ENCODE measurements around the gene ADCY5. TPM values are rescaled to one million over a fixed set of nuclear protein-coding genes. Genes with fewer than 3 reads are reported as not detected.
A peak's percentile ranks its signal among the peaks of the same experiment; 100 is the strongest.

ADCY5 gene
- polyA plus RNA-seq, 4 donors = 0.67 to 6.9 (median 5.0) TPM

DNA sequence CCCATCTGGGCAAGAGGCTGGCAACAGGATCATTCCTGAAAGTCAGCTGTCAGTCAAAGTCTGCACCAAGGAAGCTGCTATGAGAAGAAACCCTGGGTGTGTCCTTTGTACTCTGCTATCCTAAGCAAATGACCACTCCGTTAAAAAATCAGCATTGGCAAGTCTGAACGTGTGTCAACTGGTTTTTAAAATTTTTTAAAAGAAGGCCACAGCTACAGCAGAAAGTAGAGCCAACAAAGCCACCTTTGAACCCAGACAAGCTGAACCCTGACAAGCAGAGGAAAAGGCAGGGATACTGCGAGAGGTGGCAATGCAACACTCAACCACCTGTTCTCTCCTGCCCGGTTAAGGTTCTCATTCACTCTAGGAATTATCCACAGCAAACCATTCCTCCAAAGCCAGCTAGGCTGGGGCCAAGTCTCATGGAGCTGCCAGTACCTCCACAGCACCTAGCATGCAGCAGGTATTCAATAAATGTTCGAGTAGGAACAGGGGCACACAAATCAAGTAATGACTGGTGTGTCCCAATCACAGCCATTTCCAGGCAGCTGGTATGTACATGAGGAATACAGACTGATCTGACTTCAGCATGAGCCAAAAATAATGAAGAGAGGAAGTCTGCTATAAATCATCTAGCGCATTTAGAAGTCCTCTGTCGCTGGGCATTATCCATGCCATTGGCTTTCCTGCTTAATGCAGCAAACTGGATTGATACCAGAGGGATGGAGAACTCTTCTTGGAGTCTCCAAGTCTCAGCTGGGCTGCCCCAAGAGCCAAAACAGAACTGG, 76.0 kb downstream of the ADCY5 start:
- H3K27me3 ChIP-seq (ENCODE audit: control insufficient read depth in 3 of 3, insufficient read depth in 3 of 3, low read length in 3 of 3) = no peaks in the 10 kb centered on the region
- DNase-seq = no peak
- FAIRE-seq = no peak
- no peak overlapping the region for H3K27ac ChIP-seq (ENCODE audit: low read depth in 1 of 3, low read length in 2 of 3)
- 49 to 61% (median 56%) methylated on average over 7 of the region's 7 CpGs for WGBS, 3 donors
- peaks cover 0 to 4% (median 0%) of the 10 kb centered on the region in 3 donors for H3K4me1 ChIP-seq (ENCODE audit: control insufficient read depth in 3 of 3, insufficient read depth in 2 of 3, low read depth in 1 of 3, low read length in 2 of 3)
- no peak overlapping the region for H3K4me3 ChIP-seq (ENCODE audit: low read depth in 1 of 3, low read length in 3 of 3)
- peaks cover 0 to 9% of the 10 kb centered on the region in 2 donors for H3K9me3 ChIP-seq (ENCODE audit: control insufficient read depth in 2 of 2, insufficient read depth in 1 of 2, low read depth in 1 of 2, low read length in 1 of 2)
- no peaks in the 10 kb centered on the region for H3K36me3 ChIP-seq (ENCODE audit: control insufficient read depth in 3 of 3, insufficient read depth in 2 of 3, low read depth in 1 of 3, low read length in 3 of 3)

DNA sequence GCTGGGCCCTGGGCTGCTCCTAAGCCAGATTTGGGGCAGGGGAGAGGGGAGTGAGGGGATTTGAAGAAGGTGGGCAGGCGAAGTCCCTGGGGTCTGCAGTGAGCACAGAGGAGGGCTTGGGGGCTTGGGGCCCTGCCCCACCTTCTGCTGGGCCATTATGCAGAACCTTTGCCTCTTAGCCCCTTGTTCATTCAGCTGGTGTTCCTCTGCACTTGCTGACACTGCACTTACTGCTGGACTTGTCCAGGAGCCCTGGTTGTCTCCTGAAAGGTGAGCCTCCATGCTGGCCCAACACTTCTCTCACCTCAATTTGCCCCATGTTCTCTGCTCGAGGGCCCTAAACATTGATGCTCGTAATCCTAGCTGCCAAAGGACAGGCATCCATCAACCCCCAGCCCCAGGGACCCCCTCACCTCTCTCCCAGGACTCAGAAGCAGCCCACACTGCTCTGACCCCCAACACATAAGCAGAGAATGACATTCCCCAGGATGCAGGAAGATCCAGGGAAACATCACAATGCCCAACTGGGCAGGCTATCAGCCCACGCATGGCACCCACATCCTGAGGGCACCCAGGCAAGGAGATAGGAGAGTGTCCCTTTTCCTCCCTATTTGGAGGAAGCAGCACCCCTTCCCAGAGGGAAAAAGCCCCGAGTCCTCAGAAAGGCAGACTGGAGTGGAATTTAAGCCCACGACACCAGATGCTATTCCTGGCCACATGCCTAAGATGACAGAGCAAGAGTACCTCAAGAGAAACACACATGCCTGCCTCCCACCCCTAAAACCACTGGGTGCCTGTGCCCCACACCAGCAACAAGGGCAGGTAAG, 76.8 kb downstream of the ADCY5 start:
- H3K27ac ChIP-seq (ENCODE audit: low read depth in 1 of 3, low read length in 2 of 3) = no peak overlapping the region
- H3K4me1 ChIP-seq (ENCODE audit: control insufficient read depth in 3 of 3, insufficient read depth in 2 of 3, low read depth in 1 of 3, low read length in 2 of 3) = peaks cover 0 to 4% (median 0%) of the 10 kb centered on the region in 3 donors
- no peaks in the 10 kb centered on the region for H3K36me3 ChIP-seq (ENCODE audit: control insufficient read depth in 3 of 3, insufficient read depth in 2 of 3, low read depth in 1 of 3, low read length in 3 of 3)
- FAIRE-seq = no peak
- H3K27me3 ChIP-seq (ENCODE audit: control insufficient read depth in 3 of 3, insufficient read depth in 3 of 3, low read length in 3 of 3) = no peaks in the 10 kb centered on the region
- 61 to 71% (median 64%) methylated on average over 6 of the region's 6 CpGs for WGBS, 3 donors
- H3K4me3 ChIP-seq (ENCODE audit: low read depth in 1 of 3, low read length in 3 of 3) = no peak overlapping the region
- peaks cover 0 to 9% of the 10 kb centered on the region in 2 donors for H3K9me3 ChIP-seq (ENCODE audit: control insufficient read depth in 2 of 2, insufficient read depth in 1 of 2, low read depth in 1 of 2, low read length in 1 of 2)
- DNase-seq = no peak

DNA sequence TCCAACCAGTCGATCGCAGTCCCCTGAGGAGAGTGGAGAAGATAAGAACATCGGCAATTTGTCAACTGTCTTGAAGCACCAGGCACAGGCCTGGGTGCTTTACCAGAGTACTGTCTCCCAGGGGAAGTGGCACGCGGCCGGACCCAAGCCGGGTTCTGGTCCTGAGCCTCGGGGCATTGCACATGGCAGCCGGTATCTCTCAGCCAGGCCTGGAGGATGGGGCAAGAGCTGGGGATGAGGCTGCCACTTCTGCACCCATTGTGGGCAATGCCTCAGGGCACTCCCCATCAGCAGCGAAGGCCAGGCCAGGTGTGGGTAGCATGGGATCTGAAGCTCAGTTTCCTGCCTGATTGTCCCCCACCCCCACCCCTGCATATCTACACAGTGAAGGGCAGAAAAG, 77.5 kb downstream of the ADCY5 start:
- Histone ChIP-seq H3K27ac (ENCODE audit: low read depth in 1 of 3, low read length in 2 of 3) (no peak overlapping the region), H3K27me3 (ENCODE audit: control insufficient read depth in 3 of 3, insufficient read depth in 3 of 3, low read length in 3 of 3) (no peaks in the 10 kb centered on the region), H3K4me1 (ENCODE audit: control insufficient read depth in 3 of 3, insufficient read depth in 2 of 3, low read depth in 1 of 3, low read length in 2 of 3) (no peaks in the 10 kb centered on the region), H3K4me3 (ENCODE audit: low read depth in 1 of 3, low read length in 3 of 3) (no peak overlapping the region), H3K36me3 (ENCODE audit: control insufficient read depth in 3 of 3, insufficient read depth in 2 of 3, low read depth in 1 of 3, low read length in 3 of 3) (no peaks in the 10 kb centered on the region), H3K9me3 (ENCODE audit: control insufficient read depth in 2 of 2, insufficient read depth in 1 of 2, low read depth in 1 of 2, low read length in 1 of 2) (peaks cover 0 to 9% of the 10 kb centered on the region in 2 donors)
- FAIRE-seq = no peak
- no peak for DNase-seq
- 85 to 90% (median 86%) methylated on average over 10 of the region's 10 CpGs for WGBS, 3 donors

DNA sequence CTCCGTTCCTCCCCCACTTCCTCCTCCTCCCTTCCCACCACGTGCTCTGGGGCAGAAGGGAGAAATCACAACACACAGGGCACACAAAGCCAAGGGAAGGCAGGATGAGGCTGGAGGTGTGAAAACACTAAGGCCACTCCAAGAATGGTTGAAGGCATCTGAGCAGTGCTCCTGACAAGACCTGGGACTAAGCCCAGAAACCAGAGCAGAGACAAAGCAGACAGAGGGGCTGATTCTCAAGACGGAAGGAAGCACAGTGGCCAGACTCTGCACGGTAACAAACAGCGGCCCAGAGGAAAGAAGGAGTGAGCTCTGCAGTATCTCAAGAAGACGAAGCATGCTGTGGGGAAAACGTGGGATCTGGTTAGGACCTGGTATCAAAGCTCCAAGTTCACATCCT, 78.1 kb downstream of the ADCY5 start:
- FAIRE-seq = no peak
- DNase-seq = no peak
- H3K27me3 ChIP-seq (ENCODE audit: control insufficient read depth in 3 of 3, insufficient read depth in 3 of 3, low read length in 3 of 3) = no peaks in the 10 kb centered on the region
- H3K4me3 ChIP-seq (ENCODE audit: low read depth in 1 of 3, low read length in 3 of 3) = no peak overlapping the region
- H3K27ac ChIP-seq (ENCODE audit: low read depth in 1 of 3, low read length in 2 of 3) = no peak overlapping the region
- H3K4me1 ChIP-seq (ENCODE audit: control insufficient read depth in 3 of 3, insufficient read depth in 2 of 3, low read depth in 1 of 3, low read length in 2 of 3) = no peaks in the 10 kb centered on the region
- no peaks in the 10 kb centered on the region for H3K36me3 ChIP-seq (ENCODE audit: control insufficient read depth in 3 of 3, insufficient read depth in 2 of 3, low read depth in 1 of 3, low read length in 3 of 3)
- peaks cover 0 to 9% of the 10 kb centered on the region in 2 donors for H3K9me3 ChIP-seq (ENCODE audit: control insufficient read depth in 2 of 2, insufficient read depth in 1 of 2, low read depth in 1 of 2, low read length in 1 of 2)
- WGBS, 3 donors = 62 to 65% (median 62%) methylated on average over 7 of the region's 7 CpGs

DNA sequence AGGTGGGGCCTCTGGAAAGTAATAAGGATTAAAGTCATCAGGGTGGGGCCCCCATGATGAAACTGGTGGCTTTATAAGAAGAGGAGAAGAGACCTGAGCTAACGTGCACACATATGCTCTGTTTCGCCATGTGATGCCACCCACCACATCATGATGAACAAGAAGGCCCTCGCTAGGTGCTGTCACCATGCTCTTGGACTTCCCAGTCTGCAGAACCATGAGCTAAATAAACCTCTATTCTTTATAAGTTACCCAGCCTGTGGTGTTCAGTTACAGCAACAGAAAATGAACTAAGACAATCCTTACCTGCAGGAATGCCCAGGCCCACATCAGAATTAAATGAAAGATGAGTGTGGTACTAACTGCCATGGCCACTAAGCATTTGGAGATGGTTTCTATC, 79.8 kb downstream of the ADCY5 start:
- no peak for FAIRE-seq
- DNase-seq = no peak
- Histone ChIP-seq H3K4me3 (ENCODE audit: low read depth in 1 of 3, low read length in 3 of 3) (no peak overlapping the region), H3K27ac (ENCODE audit: low read depth in 1 of 3, low read length in 2 of 3) (no peak overlapping the region), H3K27me3 (ENCODE audit: control insufficient read depth in 3 of 3, insufficient read depth in 3 of 3, low read length in 3 of 3) (no peaks in the 10 kb centered on the region), H3K9me3 (ENCODE audit: control insufficient read depth in 2 of 2, insufficient read depth in 1 of 2, low read depth in 1 of 2, low read length in 1 of 2) (peaks cover 0 to 9% of the 10 kb centered on the region in 2 donors), H3K4me1 (ENCODE audit: control insufficient read depth in 3 of 3, insufficient read depth in 2 of 3, low read depth in 1 of 3, low read length in 2 of 3) (no peaks in the 10 kb centered on the region), H3K36me3 (ENCODE audit: control insufficient read depth in 3 of 3, insufficient read depth in 2 of 3, low read depth in 1 of 3, low read length in 3 of 3) (no peaks in the 10 kb centered on the region)
- WGBS, 3 donors = 96 to 98% (median 97%) methylated on average over 3 of the region's 3 CpGs

DNA sequence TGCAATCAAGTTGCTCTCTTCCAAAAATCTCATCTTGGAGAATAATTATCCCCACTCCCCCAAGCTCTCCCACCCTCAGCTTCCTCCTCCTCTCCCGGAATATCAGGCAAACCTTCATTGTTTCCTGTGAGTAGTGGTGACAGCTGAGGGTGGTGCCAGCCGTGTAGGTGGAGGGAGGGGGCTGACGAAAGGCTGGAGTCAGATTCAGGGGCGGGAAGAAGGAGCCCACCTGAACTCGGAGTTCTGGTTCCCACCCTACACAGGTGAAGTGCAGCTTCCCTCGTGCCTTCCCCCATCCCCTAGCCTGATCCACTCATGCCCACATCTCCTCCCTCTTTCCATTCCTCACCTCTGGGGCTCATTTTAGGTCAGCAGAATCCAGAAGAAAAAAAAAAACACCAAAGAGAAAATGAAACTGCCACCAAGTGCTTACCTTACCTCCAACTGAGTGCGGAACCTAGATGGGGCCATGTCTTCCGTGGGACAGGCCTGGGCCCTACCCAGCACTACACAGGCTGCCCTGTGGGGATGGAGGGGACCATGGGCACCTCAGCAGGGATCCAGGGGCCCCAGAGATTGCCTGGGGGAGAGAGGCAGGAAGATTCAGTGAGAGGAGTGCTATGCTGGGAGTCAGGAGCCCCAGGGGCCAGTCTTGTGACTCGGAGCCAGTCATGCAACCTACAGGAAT, 81.3 kb downstream of the ADCY5 start:
- Histone ChIP-seq H3K9me3 (ENCODE audit: control insufficient read depth in 2 of 2, insufficient read depth in 1 of 2, low read depth in 1 of 2, low read length in 1 of 2) (peaks cover 0 to 9% of the 10 kb centered on the region in 2 donors), H3K4me1 (ENCODE audit: control insufficient read depth in 3 of 3, insufficient read depth in 2 of 3, low read depth in 1 of 3, low read length in 2 of 3) (no peaks in the 10 kb centered on the region), H3K27ac (ENCODE audit: low read depth in 1 of 3, low read length in 2 of 3) (no peak overlapping the region), H3K27me3 (ENCODE audit: control insufficient read depth in 3 of 3, insufficient read depth in 3 of 3, low read length in 3 of 3) (peaks cover 0 to 3% (median 0%) of the 10 kb centered on the region in 3 donors), H3K4me3 (ENCODE audit: low read depth in 1 of 3, low read length in 3 of 3) (no peak overlapping the region), H3K36me3 (ENCODE audit: control insufficient read depth in 3 of 3, insufficient read depth in 2 of 3, low read depth in 1 of 3, low read length in 3 of 3) (no peaks in the 10 kb centered on the region)
- DNase-seq (no peak), FAIRE-seq (no peak)
- 75 to 84% (median 80%) methylated on average over 9 of the region's 9 CpGs for WGBS, 3 donors

DNA sequence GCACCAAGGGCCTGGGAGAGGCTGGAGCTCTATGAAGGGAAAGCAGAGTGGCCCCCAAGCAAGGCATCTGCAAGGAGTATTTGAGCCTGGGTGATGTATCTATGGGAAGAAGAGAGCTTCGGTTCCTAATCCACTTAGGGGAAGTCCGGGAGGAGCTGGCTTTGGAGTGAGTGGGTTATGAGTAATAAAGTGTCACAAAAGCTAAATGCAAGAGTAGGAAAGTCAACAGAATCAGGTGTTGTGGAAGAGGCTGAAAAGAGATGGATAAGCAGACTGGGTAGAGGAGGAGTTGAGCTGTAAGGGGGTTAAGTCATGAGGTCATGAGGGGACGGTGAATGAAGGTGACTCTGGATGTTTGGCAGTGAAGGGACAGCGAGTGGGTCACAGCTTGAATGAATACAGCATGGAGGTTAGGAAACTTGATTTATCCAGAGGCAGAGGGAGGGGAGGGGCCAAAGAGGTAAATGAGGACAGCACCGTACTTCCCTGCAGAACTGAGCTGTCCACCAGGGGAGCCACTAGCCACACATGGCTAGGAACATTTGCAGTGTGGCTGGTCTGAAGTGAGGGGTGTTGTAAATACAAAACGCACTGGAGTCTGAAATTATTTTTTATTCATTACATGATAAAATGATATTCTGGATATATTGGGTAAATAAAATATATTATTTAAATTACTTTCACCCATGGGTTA, 83.3 kb downstream of the ADCY5 start:
- FAIRE-seq (no peak), DNase-seq (peak; percentile 28 to 31)
- Histone ChIP-seq H3K9me3 (ENCODE audit: control insufficient read depth in 2 of 2, insufficient read depth in 1 of 2, low read depth in 1 of 2, low read length in 1 of 2) (peaks cover 0 to 9% of the 10 kb centered on the region in 2 donors), H3K27ac (ENCODE audit: low read depth in 1 of 3, low read length in 2 of 3) (no peak overlapping the region), H3K36me3 (ENCODE audit: control insufficient read depth in 3 of 3, insufficient read depth in 2 of 3, low read depth in 1 of 3, low read length in 3 of 3) (no peaks in the 10 kb centered on the region), H3K27me3 (ENCODE audit: control insufficient read depth in 3 of 3, insufficient read depth in 3 of 3, low read length in 3 of 3) (peaks cover 0 to 3% (median 0%) of the 10 kb centered on the region in 3 donors), H3K4me3 (ENCODE audit: low read depth in 1 of 3, low read length in 3 of 3) (no peak overlapping the region), H3K4me1 (ENCODE audit: control insufficient read depth in 3 of 3, insufficient read depth in 2 of 3, low read depth in 1 of 3, low read length in 2 of 3) (no peaks in the 10 kb centered on the region)
- 63 to 72% (median 67%) methylated on average over 6 of the region's 6 CpGs for WGBS, 3 donors

DNA sequence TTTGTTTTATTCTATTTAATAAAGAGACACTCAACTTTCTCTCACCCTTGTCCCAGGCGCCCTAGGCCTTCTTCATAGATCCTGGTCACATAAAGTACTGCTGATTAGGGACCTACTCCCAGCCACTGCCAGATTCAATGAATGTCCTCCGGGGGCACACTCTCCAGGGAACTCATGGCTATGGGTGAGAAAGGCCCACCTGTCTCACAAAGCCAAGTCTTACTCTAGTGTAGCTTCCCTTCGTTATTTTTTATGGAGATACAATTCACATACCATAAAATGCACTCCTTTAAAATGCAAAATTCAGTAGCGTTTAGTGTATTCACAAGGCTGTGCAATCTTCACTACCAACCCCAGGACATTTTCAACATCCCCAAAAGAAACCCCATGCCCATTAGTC, 87.8 kb downstream of the ADCY5 start:
- FAIRE-seq (no peak), DNase-seq (no peak)
- WGBS, 3 donors = 61 to 73% (median 71%) methylated on average over 4 of the region's 4 CpGs
- H3K9me3 ChIP-seq (ENCODE audit: control insufficient read depth in 2 of 2, insufficient read depth in 1 of 2, low read depth in 1 of 2, low read length in 1 of 2) = no peaks in the 10 kb centered on the region
- H3K36me3 ChIP-seq (ENCODE audit: control insufficient read depth in 3 of 3, insufficient read depth in 2 of 3, low read depth in 1 of 3, low read length in 3 of 3) = peaks cover 0 to 2% (median 0%) of the 10 kb centered on the region in 3 donors
- H3K27ac ChIP-seq (ENCODE audit: low read depth in 1 of 3, low read length in 2 of 3) = no peak overlapping the region
- no peaks in the 10 kb centered on the region for H3K4me1 ChIP-seq (ENCODE audit: control insufficient read depth in 3 of 3, insufficient read depth in 2 of 3, low read depth in 1 of 3, low read length in 2 of 3)
- H3K4me3 ChIP-seq (ENCODE audit: low read depth in 1 of 3, low read length in 3 of 3) = no peak overlapping the region
- H3K27me3 ChIP-seq (ENCODE audit: control insufficient read depth in 3 of 3, insufficient read depth in 3 of 3, low read length in 3 of 3) = peaks cover 0 to 3% (median 0%) of the 10 kb centered on the region in 3 donors

Measured in small intestine (tissue), 7 donors.